SK-N-MC (cell line): Measurements from ENCODE around the gene PARP12.

Experiments used
- EZH2 ChIP-seq: fragments of 200-600 bp; sonication (generic); IDR thresholded peaks from one replicate; pipeline ENCODE4 v1.6.1; 2017; ENCODE audit warnings: antibody characterized with exemption
- POLR2AphosphoS5 ChIP-seq: IDR thresholded peaks from 2 replicates; pipeline ENCODE4 v1.6.1; 2012; ENCODE audit warnings: mild to moderate bottlenecking, low read depth, low read length, borderline replicate concordance

DNA sequence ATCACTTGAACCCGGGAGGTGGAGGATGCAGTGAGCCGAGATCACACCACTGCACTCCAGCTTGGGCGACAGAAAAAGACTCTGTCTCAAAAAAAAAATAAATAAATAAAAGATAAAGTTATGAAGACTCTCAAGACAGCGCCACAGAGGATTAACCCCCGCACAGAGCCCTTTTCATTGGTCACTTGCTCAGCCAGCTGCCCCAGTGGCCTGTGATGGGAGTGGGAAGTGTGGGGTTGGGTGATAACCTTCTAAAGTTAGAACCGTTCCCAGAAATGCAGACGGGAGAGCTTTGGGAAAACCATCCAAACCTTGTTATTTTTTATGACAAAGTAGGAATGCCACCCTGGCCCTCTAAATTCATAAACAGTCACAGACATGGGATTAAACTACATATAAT lies 57.4 kb downstream of the PARP12 start:
- TF ChIP-seq EZH2 (no peak), POLR2AphosphoS5 (no peak)
